Ovary (tissue), 9 donors: ENCODE data around the gene HADHB. TPM values are rescaled to one million over a fixed set of nuclear protein-coding genes. Genes with fewer than 3 reads are reported as not detected.
"Not testable (repeated sequence)": the region's sequence is repeated elsewhere in the genome, so short reads cannot be mapped to it uniquely, and the experiment has no call there.

Experiments used
- DNase-seq, 5 donors: peaks; one replicate each; pipeline ENCODE4 v3.0.0-alpha.2; 2019 to 2020
- H3K27ac ChIP-seq, 2 donors: fragments of 200-600 bp; one replicate each; pipeline versions ENCODE4 v1.5.1 to v1.8.0; 2019 to 2022
- H3K27me3 ChIP-seq: fragments of 200-600 bp; one replicate; pipeline ENCODE4 v1.8.0; 2022
- H3K36me3 ChIP-seq: fragments of 200-600 bp; sonication (generic); one replicate; pipeline ENCODE4 v1.5.1; 2019
- H3K4me1 ChIP-seq: one replicate; pipeline ENCODE4 v1.8.1; 2013; ENCODE audit warnings: mild to moderate bottlenecking, moderate library complexity; ENCODE audit not compliant: insufficient read depth
- H3K4me3 ChIP-seq: fragments of 200-600 bp; sonication (generic); one replicate; pipeline ENCODE4 v1.5.1; 2017
- H3K9me3 ChIP-seq, 2 donors: fragments of 200-600 bp in 1 of 2; sonication (generic) in 1 of 2; one replicate each; pipeline versions ENCODE4 v1.5.1 to v1.8.1; 2013 to 2019; ENCODE audit warnings: mild to moderate bottlenecking in 1 of 2, moderate library complexity in 1 of 2
- EP300 ChIP-seq: sonication (generic); formaldehyde crosslinking; IDR thresholded peaks from one replicate; pipeline ENCODE4 v1.6.1; 2017; ENCODE audit warnings: antibody characterized with exemption
- POLR2A ChIP-seq: fragments of 450-650 bp; IDR thresholded peaks from one replicate; pipeline ENCODE4 v1.6.1; 2017; ENCODE audit warnings: antibody characterized with exemption, mild to moderate bottlenecking, moderate library complexity
- WGBS, 3 donors: extraction: QIAGEN DNeasy Blood & Tissue Kit in 1 of 3; methylation state at CpG; one replicate each; pipeline versions ENCODE4 v1.1.5 to v1.1.7; 2013 to 2017; 5-methylcytosine and 5-hydroxymethylcytosine counted together
- intact Hi-C, 4 donors: fragments of 100-400 bp; cut with DNase I; formaldehyde crosslinking; loops; one replicate each; pipeline versions ENCODE4 v1.11.0 to v1.15.1; 2022 to 2023
- polyA plus RNA-seq, 2 donors: library from polyadenylated mRNA; stranded (reverse); fragments of 200-250 nt in 1 of 2; fragments of 350-450 nt in 1 of 2; fragmentation: Illumina TruSeq in 1 of 2; extraction: RNeasy Lipid Tissue Mini Kit (QIAGEN cat#74804) in 1 of 2; gene quantifications; one replicate each; pipeline ENCODE4 v1.2.3, GENCODE V29; 2013 to 2014
- total RNA-seq, 7 donors: library from RNA; depleted of rRNA in 2 of 7; stranded (reverse); fragments of >200 nt in 2 of 7; fragmentation: NEBNext Ultra II Directional in 3 of 7; extraction: Animal tissue kit (Norgen Biotek cat#: 25700) in 3 of 7; gene quantifications; one replicate each; pipeline versions ENCODE4 v1.1.0 to v1.2.4, GENCODE V29; 2016 to 2023
- TF ChIP-seq, protein P1 (sequence below), 3 donors: fragments of 450-650 bp in 2 of 3; fragments of 200-600 bp in 1 of 3; IDR thresholded peaks; one replicate each; pipeline versions ENCODE4 v1.5.1 to v1.8.0; 2016 to 2022; ENCODE audit warnings: antibody characterized with exemption in 3 of 3, mild to moderate bottlenecking in 1 of 3
- donor health status: DM: no; HTN: no; CAD: no; lungs with moderate emphysema.
- donor health status: DM: no; HTN: no; CAD: no.
- donor health status: Bipolar disorder and iron deficiency.
- donor health status: DM: yes; HTN: yes; CAD: no.
- donor health status: DM: no; HTN: no; CAD: no.
- donor health status: DM: yes; HTN: yes; CAD: no.

HADHB gene
- total and polyA plus RNA-seq, 9 donors: 81.1 to 224 (median 104) TPM

DNA sequence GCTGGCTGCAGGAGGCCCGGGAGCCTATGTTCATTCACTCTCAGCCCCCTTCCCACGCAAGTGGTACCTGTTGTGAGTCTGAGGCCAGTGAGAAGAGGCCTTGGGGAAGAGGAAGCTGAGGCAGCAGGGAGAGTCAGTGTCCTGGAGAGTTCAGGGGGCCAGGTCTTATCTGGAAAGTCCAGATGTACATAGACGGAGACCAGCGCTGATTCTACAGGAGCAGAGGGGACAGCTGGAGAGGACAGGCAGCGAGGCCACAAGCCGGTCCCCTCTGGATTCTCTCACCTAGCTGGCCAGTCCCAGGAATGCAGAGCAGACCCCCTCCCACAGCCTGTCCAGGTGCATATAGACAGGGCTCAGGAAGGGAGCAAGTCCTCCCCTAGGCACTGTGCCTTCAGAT is 72.1 kb downstream of the HADHB start:
- WGBS, 3 donors: 74 to 85% (median 75%) methylated on average over 6 of the region's 6 CpGs
- H3K4me1 ChIP-seq: no peaks in the 10 kb centered on the region
- H3K27me3 ChIP-seq: no peaks in the 10 kb centered on the region
- no peaks in the 10 kb centered on the region for H3K36me3 ChIP-seq
- no peaks in the 10 kb centered on the region for H3K9me3 ChIP-seq
- no peak for DNase-seq
- intact Hi-C loops: loop anchor here in 2 of 4 donors (10.0 kb wide), 1 partner anchor 82 kb away; no protein-coding TSS in a partner anchor
- TF ChIP-seq, protein P1, sequence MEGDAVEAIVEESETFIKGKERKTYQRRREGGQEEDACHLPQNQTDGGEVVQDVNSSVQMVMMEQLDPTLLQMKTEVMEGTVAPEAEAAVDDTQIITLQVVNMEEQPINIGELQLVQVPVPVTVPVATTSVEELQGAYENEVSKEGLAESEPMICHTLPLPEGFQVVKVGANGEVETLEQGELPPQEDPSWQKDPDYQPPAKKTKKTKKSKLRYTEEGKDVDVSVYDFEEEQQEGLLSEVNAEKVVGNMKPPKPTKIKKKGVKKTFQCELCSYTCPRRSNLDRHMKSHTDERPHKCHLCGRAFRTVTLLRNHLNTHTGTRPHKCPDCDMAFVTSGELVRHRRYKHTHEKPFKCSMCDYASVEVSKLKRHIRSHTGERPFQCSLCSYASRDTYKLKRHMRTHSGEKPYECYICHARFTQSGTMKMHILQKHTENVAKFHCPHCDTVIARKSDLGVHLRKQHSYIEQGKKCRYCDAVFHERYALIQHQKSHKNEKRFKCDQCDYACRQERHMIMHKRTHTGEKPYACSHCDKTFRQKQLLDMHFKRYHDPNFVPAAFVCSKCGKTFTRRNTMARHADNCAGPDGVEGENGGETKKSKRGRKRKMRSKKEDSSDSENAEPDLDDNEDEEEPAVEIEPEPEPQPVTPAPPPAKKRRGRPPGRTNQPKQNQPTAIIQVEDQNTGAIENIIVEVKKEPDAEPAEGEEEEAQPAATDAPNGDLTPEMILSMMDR (IDR thresholded peaks at IDR 0.05): no peak
- TF ChIP-seq EP300 (no peak), POLR2A (no peak)
- H3K27ac ChIP-seq: no peak overlapping the region
- H3K4me3 ChIP-seq: no peak overlapping the region

DNA sequence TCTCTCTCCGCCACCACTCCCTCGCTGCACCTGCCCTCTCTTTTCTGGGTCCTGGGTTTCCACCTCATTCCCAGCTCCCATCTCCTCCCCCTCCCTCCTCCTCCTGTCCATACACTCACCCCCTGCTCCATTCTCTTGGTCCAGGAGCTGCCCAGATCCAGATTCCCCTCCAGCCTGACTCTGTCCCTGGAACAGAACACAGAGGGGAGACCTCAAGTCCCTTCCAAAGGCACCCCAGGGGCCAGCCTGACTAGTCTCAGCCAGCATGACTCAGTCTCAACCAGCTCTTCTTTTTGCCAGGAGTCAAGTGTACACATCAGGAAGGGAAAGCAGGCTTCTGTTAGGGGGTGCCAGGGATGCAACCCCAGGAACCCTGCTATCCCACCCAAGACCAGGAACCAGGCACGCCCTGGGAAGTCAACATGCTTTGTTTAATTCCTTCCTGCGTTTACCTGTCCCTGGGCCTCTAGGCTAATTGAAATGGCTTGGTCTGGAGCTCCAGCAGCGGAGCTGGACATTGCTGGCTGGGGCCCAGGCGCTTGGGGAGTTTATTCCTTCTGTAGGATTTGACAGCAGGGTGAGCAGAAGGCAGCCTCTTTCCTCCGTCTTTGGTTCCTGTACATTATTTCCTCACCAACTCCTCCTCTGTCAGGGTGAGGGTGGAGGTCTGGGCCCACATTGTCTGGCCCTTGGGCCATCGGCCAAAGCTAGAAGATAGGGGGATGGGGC is 72.8 kb downstream of the HADHB start:
- no peak overlapping the region for H3K27ac ChIP-seq
- intact Hi-C loops: loop anchor here in 2 of 4 donors (10.0 kb wide), 1 partner anchor 83 kb away; no protein-coding TSS in a partner anchor

DNA sequence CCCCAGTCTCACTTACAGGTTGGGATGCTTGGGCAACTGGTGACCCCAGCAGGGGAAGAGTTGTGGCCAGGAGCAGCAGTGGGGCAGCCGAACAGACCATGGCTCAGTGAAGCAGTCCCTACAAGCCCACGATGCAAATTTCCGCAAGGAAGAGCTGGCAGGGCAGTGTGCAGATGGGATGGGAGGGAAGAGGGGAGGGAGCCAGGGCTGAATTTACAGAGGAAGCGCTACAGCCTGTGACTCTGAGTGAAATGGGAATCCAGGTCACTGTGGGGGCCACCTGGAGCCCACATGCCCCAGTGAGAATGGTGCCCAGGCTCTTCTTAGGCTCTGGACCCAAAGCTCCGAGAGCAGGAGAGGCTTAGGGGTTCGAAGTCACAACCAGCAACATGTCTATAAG is 74.2 kb downstream of the HADHB start:
- Histone ChIP-seq H3K36me3 (no peaks in the 10 kb centered on the region), H3K9me3 (no peaks in the 10 kb centered on the region), H3K27me3 (no peaks in the 10 kb centered on the region), H3K4me3 (no peak overlapping the region), H3K4me1 (no peaks in the 10 kb centered on the region), H3K27ac (no peak overlapping the region)
- TF ChIP-seq POLR2A (no peak), EP300 (no peak)
- TF ChIP-seq, protein P1 (IDR thresholded peaks at IDR 0.05): no peak
- 41 to 65% (median 54%) methylated on average over 6 of the region's 6 CpGs for WGBS, 3 donors
- intact Hi-C loops: loop anchor here in 2 of 4 donors (10.0 kb wide), 1 partner anchor 84 kb away; no protein-coding TSS in a partner anchor
- no peak for DNase-seq

More for the DNA sequence above, 72.8 kb downstream of the HADHB start:
- Histone ChIP-seq H3K27me3 (no peaks in the 10 kb centered on the region), H3K36me3 (no peaks in the 10 kb centered on the region), H3K4me3 (no peak overlapping the region), H3K4me1 (no peaks in the 10 kb centered on the region), H3K9me3 (no peaks in the 10 kb centered on the region)
- WGBS, 3 donors: 85 to 91% (median 88%) methylated on average over 8 of the region's 8 CpGs
- TF ChIP-seq EP300 (no peak), POLR2A (no peak)
- TF ChIP-seq, protein P1 (IDR thresholded peaks at IDR 0.05): no peak
- DNase-seq: no peak

DNA sequence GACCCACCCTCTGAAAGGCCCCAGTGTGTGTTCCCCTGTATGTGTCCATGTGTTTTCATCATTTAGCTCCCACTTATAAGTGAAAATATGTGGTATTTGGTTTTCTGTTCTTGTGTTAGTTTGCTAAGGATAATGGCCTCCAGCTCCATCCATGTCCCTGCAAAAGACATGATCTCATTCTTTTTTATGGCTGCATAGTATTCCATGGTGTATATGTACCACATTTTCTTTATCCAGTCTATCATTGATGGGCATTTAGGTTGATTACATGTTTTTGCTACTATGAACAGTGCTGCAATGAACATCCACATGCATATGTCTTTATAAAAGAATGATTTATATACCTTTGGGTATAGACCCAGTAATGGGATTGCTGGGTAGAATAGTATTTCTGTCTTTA is 79.7 kb downstream of the HADHB start:
- intact Hi-C loops, H3K27me3 ChIP-seq, DNase-seq, H3K36me3 ChIP-seq, H3K27ac ChIP-seq, H3K9me3 ChIP-seq, H3K4me1 ChIP-seq, H3K4me3 ChIP-seq: not testable (repeated sequence)

DNA sequence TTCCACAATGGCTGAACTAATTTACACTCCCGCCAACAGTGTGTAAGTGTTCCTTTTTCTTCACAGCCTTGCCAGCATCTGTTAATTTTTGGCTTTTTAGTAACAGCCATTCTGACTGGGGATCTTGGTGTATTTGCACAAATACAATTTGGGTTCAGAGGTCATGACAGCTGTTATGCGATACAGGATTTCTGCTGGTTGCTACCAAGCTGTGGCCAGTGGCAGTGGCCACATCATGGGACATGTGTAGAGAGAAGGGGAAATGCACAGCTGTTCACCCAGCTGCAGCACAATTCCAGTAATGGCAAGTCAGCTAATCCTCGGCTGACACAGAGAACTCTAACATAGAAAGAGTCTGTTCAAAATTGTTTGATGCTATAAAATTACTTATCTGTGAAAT is 80.2 kb downstream of the HADHB start:
- DNase-seq: no peak
- Histone ChIP-seq H3K4me1 (no peaks in the 10 kb centered on the region), H3K27ac (no peak overlapping the region), H3K27me3 (no peaks in the 10 kb centered on the region), H3K36me3 (no peaks in the 10 kb centered on the region), H3K4me3 (no peak overlapping the region), H3K9me3 (no peaks in the 10 kb centered on the region)
- TF ChIP-seq EP300: no peak
- TF ChIP-seq, protein P1 (IDR thresholded peaks at IDR 0.05): no peak
- TF ChIP-seq POLR2A: no peak
- intact Hi-C loops: loop anchor here in 1 of 4 donors (5.0 kb wide), 1 partner anchor 83 kb away; the partner anchor contains the start of genes HADHA and HADHB
- WGBS, 3 donors: 52 to 89% (median 63%) methylated on average over 3 of the region's 3 CpGs
